GM12878 (cell line): ENCODE measurements around the gene MCM6. TPM values are rescaled to one million over a fixed set of nuclear protein-coding genes. Genes with fewer than 3 reads are reported as not detected.

Experiments
- ATAC-seq: fragments of 200-7000 bp; cut with Tn5 transposase; 3 replicates; pipeline ENCODE4 v1.9.1; 2020; ENCODE audit warnings: mild to moderate bottlenecking, moderate library complexity
- BruUV-seq: library from RNA; stranded (reverse); fragments of 400-500 nt; replicated peaks from 2 replicates; lab custom pipeline; 2021; lab: Mats Ljungman, UMichigan
- CTCF ChIA-PET: fragments of 300-600 bp; sonication (Branson Sonifier 250); formaldehyde crosslinking; extraction: SDS; loops from one replicate; lab custom pipeline; 2021; ENCODE audit warnings: inconsistent platforms; lab: Yijun Ruan, JAX
- POLR2A ChIA-PET: fragments of 350-600 bp; formaldehyde crosslinking; extraction: SDS; loops from one replicate; lab custom pipeline; 2021; ENCODE audit warnings: inconsistent platforms; lab: Charles Lee
- RAD21 ChIA-PET: fragments of 300-600 bp; sonication (Branson Sonifier 250); formaldehyde crosslinking; loops from one replicate; lab custom pipeline; 2023; ENCODE audit warnings: antibody characterized with exemption; ENCODE audit not compliant: unreplicated experiment; lab: Charles Lee
- SMC1A ChIA-PET: fragments of 300-600 bp; sonication (Branson Sonifier 250); formaldehyde crosslinking; loops from one replicate; lab custom pipeline; 2023; ENCODE audit not compliant: unreplicated experiment, uncharacterized antibody; lab: Charles Lee
- DNase-seq: peaks from one replicate; pipeline ENCODE4 v3.0.0-alpha.2; 2011; ENCODE audit warnings: low read depth, low spot score
- FAIRE-seq: peaks from 3 replicates; lab custom pipeline; 2011; peaks lifted over from hg19 to GRCh38; lab: Jason Lieb, UNC
- H2AFZ ChIP-seq: 2 replicates; pipeline ENCODE4 v1.6.0; 2011; ENCODE audit warnings: low read depth, low read length, control low read depth; ENCODE audit not compliant: control insufficient read depth
- H3K27ac ChIP-seq: 2 replicates; pipeline ENCODE4 v1.5.1; 2011; ENCODE audit warnings: control low read depth; ENCODE audit not compliant: control insufficient read depth, insufficient read depth
- H3K27me3 ChIP-seq, 2 experiments: replicated peaks in 1 of 2; 2 replicates each; pipeline versions ENCODE4 v1.6.0 to v1.6.1; 2011; ENCODE audit warnings: low read length in 1 of 2; ENCODE audit not compliant: control insufficient read depth in 2 of 2, insufficient read depth in 2 of 2
- H3K36me3 ChIP-seq, 2 experiments: 2 replicates each; pipeline ENCODE4 v1.5.1; 2011; ENCODE audit warnings: low read length in 1 of 2; ENCODE audit not compliant: control insufficient read depth in 2 of 2, insufficient read depth in 2 of 2
- H3K4me1 ChIP-seq: 2 replicates; pipeline ENCODE4 v1.6.1; 2011; ENCODE audit warnings: mild to moderate bottlenecking, low read length, moderate library complexity, mixed read lengths; ENCODE audit not compliant: control insufficient read depth, insufficient read depth
- H3K4me2 ChIP-seq: 2 replicates; pipeline ENCODE4 v1.6.0; 2011; ENCODE audit warnings: control low read depth; ENCODE audit not compliant: control insufficient read depth, insufficient read depth
- H3K4me3 ChIP-seq: fragments of 200-600 bp; sonication (generic); 2 replicates; pipeline ENCODE4 v1.5.1; 2016
- H3K79me2 ChIP-seq: 2 replicates; pipeline ENCODE4 v1.6.0; 2011; ENCODE audit warnings: low read length; ENCODE audit not compliant: control insufficient read depth, insufficient read depth
- H3K9ac ChIP-seq: 2 replicates; pipeline ENCODE4 v1.8.0; 2011; ENCODE audit warnings: low read length, control low read depth, mixed read lengths; ENCODE audit not compliant: control insufficient read depth, insufficient read depth
- H3K9me3 ChIP-seq: replicated peaks from 3 replicates; pipeline ENCODE4 v1.5.1; 2011; ENCODE audit warnings: mild to moderate bottlenecking, low read length; ENCODE audit not compliant: control insufficient read depth, insufficient read depth
- H4K20me1 ChIP-seq: 2 replicates; pipeline ENCODE4 v1.6.0; 2011; ENCODE audit not compliant: control insufficient read depth, insufficient read depth
- CEBPZ ChIP-seq: fragments of 150-350 bp; IDR thresholded peaks from 2 replicates; pipeline ENCODE4 v1.6.1; 2016; ENCODE audit warnings: low read depth, low read length
- E2F4 ChIP-seq: IDR thresholded peaks from 2 replicates; pipeline ENCODE4 v1.6.1; 2012; ENCODE audit warnings: low read depth, low read length, improper control_type of control experiment
- KDM1A ChIP-seq: fragments of 200-600 bp; sonication (generic); IDR thresholded peaks from 2 replicates; pipeline ENCODE4 v1.6.1; 2016; ENCODE audit warnings: borderline replicate concordance
- PBX3 ChIP-seq: IDR thresholded peaks from 2 replicates; pipeline ENCODE4 v1.6.1; 2011; ENCODE audit warnings: mild to moderate bottlenecking, low read depth, low read length, moderate library complexity; ENCODE audit not compliant: insufficient replicate concordance
- TCF3 ChIP-seq: IDR thresholded peaks from 2 replicates; pipeline ENCODE4 v1.6.1; 2012; ENCODE audit warnings: low read depth, mild to moderate bottlenecking, low read length, borderline replicate concordance; ENCODE audit not compliant: insufficient read depth
- ZNF622 ChIP-seq: fragments of 450-650 bp; IDR thresholded peaks from 2 replicates; pipeline ENCODE4 v1.6.1; 2017; ENCODE audit warnings: mild to moderate bottlenecking, inconsistent platforms
- WGBS: methylation state at CpG from one replicate; pipeline ENCODE4 v1.1.6; 2016; ENCODE audit warnings: low lambda C conversion rate; ENCODE audit not compliant: insufficient replicate concordance, insufficient coverage; ENCODE audit errors: missing lambda C conversion rate; 5-methylcytosine and 5-hydroxymethylcytosine counted together
- in situ Hi-C: fragments of 300-500 bp; cut with MboI; formaldehyde crosslinking; loops from 9 replicates; pipeline ENCODE4 v1.14.3; 2018; ENCODE audit warnings: mixed read lengths
- intact Hi-C: fragments of 100-400 bp; cut with micrococcal nuclease; formaldehyde crosslinking; loops from one replicate; pipeline ENCODE4 v1.14.2; 2022; ENCODE audit not compliant: unreplicated experiment
- polyA plus RNA-seq, 11 experiments: library from polyadenylated mRNA; depleted of rRNA in 4 of 11; unstranded in 6 of 11; stranded (reverse) in 5 of 11; fragments of >200 nt; fragmentation: Nextera tagmentation in 4 of 11; fragmentation: Illumina TruSeq in 1 of 11; extraction: Ambion mirVana in 4 of 11; extraction: Trizol in 1 of 11; gene quantifications; 1 replicate in 1 of 11; 2 replicates in 10 of 11; pipeline versions ENCODE4 v1.2.1 to v1.2.3, GENCODE V29; 2011 to 2016; ENCODE audit warnings: inconsistent platforms in 2 of 11, missing spikeins in 2 of 11, low read depth in 1 of 11
- total RNA-seq, 4 experiments: library from RNA; depleted of rRNA in 3 of 4; stranded (reverse); fragments of >200 nt in 3 of 4; fragmentation: Illumina TruSeq in 1 of 4; extraction: Trizol in 1 of 4; gene quantifications; 2 replicates each; pipeline versions ENCODE4 v1.2.1 to v1.2.3, GENCODE V29; 2013 to 2021

MCM6 gene
- total and polyA plus RNA-seq, 10 of the 15 experiments (the other 5 are each of a cell fraction or from before 2014, with no cell fraction given), result 37.4 to 118 (median 82.2) TPM

- intact Hi-C loops (no loop called here), in situ Hi-C loops (no loop called here)
- no peak overlapping the region for H3K9ac ChIP-seq
- no peak for TF ChIP-seq PBX3
- TF ChIP-seq E2F4, result no peak
- TF ChIP-seq KDM1A, result no peak
- no peak for TF ChIP-seq CEBPZ
- no peak for TF ChIP-seq ZNF622
- TF ChIP-seq TCF3, result no peak
- H3K4me2 ChIP-seq, result no peak overlapping the region
- DNase-seq, result no peak
- no peaks in the 10 kb centered on the region for H3K27me3 ChIP-seq
- ChIA-PET SMC1A (interaction anchor here (1.2 kb wide), 1 partner anchor 65 kb away, joined by 3 read pairs; no protein-coding TSS in a partner anchor), RAD21 (no interaction called here), POLR2A (no interaction called here), CTCF (interaction anchor here (1.0 kb wide), 1 partner anchor 522 kb away, joined by 3 read pairs; no protein-coding TSS in a partner anchor)
- no TSS peak for BruUV-seq
- no peak for FAIRE-seq
- H3K9me3 ChIP-seq, result no peaks in the 10 kb centered on the region
- no peak overlapping the region for H3K4me3 ChIP-seq
- ATAC-seq, result no peak
- no peaks in the 10 kb centered on the region for H4K20me1 ChIP-seq
- no peaks in the 10 kb centered on the region for H3K4me1 ChIP-seq
- H3K27ac ChIP-seq, result no peak overlapping the region
- H3K36me3 ChIP-seq, result peaks cover 9 to 28% of the 10 kb centered on the region in 2 experiments
- no peak overlapping the region for H2AFZ ChIP-seq
- WGBS, result 98% methylated on average over 4 of the region's 4 CpGs
- H3K79me2 ChIP-seq, result no peaks in the 10 kb centered on the region
Observed at GRCh38 chr2:135862718-135863117, 13.5 kb downstream of the MCM6 start.
